Measurements from ENCODE around the gene GNA12. TPM values are rescaled to one million over a fixed set of nuclear protein-coding genes. Genes with fewer than 3 reads are reported as not detected.
"Not testable (repeated sequence)": the region's sequence is repeated elsewhere in the genome, so short reads cannot be mapped to it uniquely, and the experiment has no call there.

GNA12 gene
- total RNA-seq, 1 experiment from 2014 or later: 36.2 TPM

GRCh38 chr7:2692543-2692942 is 151.6 kb downstream of the GNA12 start:
- Mint-ChIP-seq H3K27ac (ENCODE audit: low read depth, unreplicated experiment) (no peak overlapping the region), H3K27me3 (ENCODE audit: insufficient read depth, unreplicated experiment) (peaks cover 11% of the 10 kb centered on the region), H3K4me1 (ENCODE audit: insufficient read depth, unreplicated experiment) (peaks cover 5% of the 10 kb centered on the region), H3K4me3 (ENCODE audit: unreplicated experiment) (no peak overlapping the region), H3K36me3 (ENCODE audit: insufficient read depth, unreplicated experiment) (no peaks in the 10 kb centered on the region), H3K9me3 (ENCODE audit: unreplicated experiment) (no peaks in the 10 kb centered on the region)
- TF ChIP-seq CTCF (IDR thresholded peaks at IDR 0.05; ENCODE audit: unreplicated experiment): no peak
- POLR2A ChIA-PET: no interaction called here
- DNase-seq (ENCODE audit: unreplicated experiment): no peak
- CTCF ChIA-PET: interaction anchor here (1.3 kb wide), 1 partner anchor 21 kb away, joined by 4 read pairs; no protein-coding TSS in a partner anchor
- BruUV-seq (replicated peaks): no TSS peak
- intact Hi-C loops (cut with micrococcal nuclease): no loop called here

GRCh38 chr7:2691932-2692439 is 152.1 kb downstream of the GNA12 start:
- DNase-seq (ENCODE audit: unreplicated experiment); POLR2A ChIA-PET; H3K4me1 Mint-ChIP-seq (ENCODE audit: insufficient read depth, unreplicated experiment); BruUV-seq (replicated peaks); H3K4me3 Mint-ChIP-seq (ENCODE audit: unreplicated experiment); H3K9me3 Mint-ChIP-seq (ENCODE audit: unreplicated experiment); H3K36me3 Mint-ChIP-seq (ENCODE audit: insufficient read depth, unreplicated experiment); intact Hi-C loops (cut with micrococcal nuclease); H3K27ac Mint-ChIP-seq (ENCODE audit: low read depth, unreplicated experiment): not testable (repeated sequence)
- H3K27me3 Mint-ChIP-seq (ENCODE audit: insufficient read depth, unreplicated experiment): peaks cover 11% of the 10 kb centered on the region
- CTCF ChIA-PET: interaction anchor here (1.3 kb wide), 1 partner anchor 21 kb away, joined by 4 read pairs; no protein-coding TSS in a partner anchor

- Mint-ChIP-seq H3K4me3 (ENCODE audit: unreplicated experiment) (no peak overlapping the region), H3K9me3 (ENCODE audit: unreplicated experiment) (no peaks in the 10 kb centered on the region), H3K27me3 (ENCODE audit: insufficient read depth, unreplicated experiment) (peaks cover 11% of the 10 kb centered on the region), H3K36me3 (ENCODE audit: insufficient read depth, unreplicated experiment) (no peaks in the 10 kb centered on the region), H3K27ac (ENCODE audit: low read depth, unreplicated experiment) (no peak overlapping the region), H3K4me1 (ENCODE audit: insufficient read depth, unreplicated experiment) (peaks cover 5% of the 10 kb centered on the region)
- no TSS peak for BruUV-seq (replicated peaks)
- TF ChIP-seq CTCF (IDR thresholded peaks at IDR 0.05; ENCODE audit: unreplicated experiment): no peak
- ChIA-PET POLR2A (no interaction called here), CTCF (interaction anchor here (0.6 to 1.3 kb wide), 3 partner anchors 11 to 26 kb away, joined by 3 to 4 read pairs (median 3); no protein-coding TSS in a partner anchor)
- DNase-seq (ENCODE audit: unreplicated experiment): no peak
- intact Hi-C loops (cut with micrococcal nuclease): no loop called here
These were observed 152.9 kb downstream of the GNA12 start for GRCh38 chr7:2691011-2691707.

GRCh38 chr7:2689951-2690705 is 154.0 kb downstream of the GNA12 start:
- POLR2A ChIA-PET: no interaction called here
- BruUV-seq (replicated peaks): no TSS peak
- Mint-ChIP-seq H3K27ac (ENCODE audit: low read depth, unreplicated experiment) (no peak overlapping the region), H3K4me1 (ENCODE audit: insufficient read depth, unreplicated experiment) (peaks cover 5% of the 10 kb centered on the region), H3K36me3 (ENCODE audit: insufficient read depth, unreplicated experiment) (no peaks in the 10 kb centered on the region), H3K27me3 (ENCODE audit: insufficient read depth, unreplicated experiment) (peaks cover 11% of the 10 kb centered on the region), H3K9me3 (ENCODE audit: unreplicated experiment) (no peaks in the 10 kb centered on the region), H3K4me3 (ENCODE audit: unreplicated experiment) (no peak overlapping the region)
- CTCF ChIA-PET: interaction anchor here (0.5 to 1.1 kb wide), 8 partner anchors 9 to 255 kb away, joined by 3 to 7 read pairs (median 3); no protein-coding TSS in a partner anchor
- intact Hi-C loops (cut with micrococcal nuclease): no loop called here
- DNase-seq (ENCODE audit: unreplicated experiment): no peak
- TF ChIP-seq CTCF (IDR thresholded peaks at IDR 0.05; ENCODE audit: unreplicated experiment): no peak

All from MCF 10A (cell line).